GM18505 (cell line): Measurements from ENCODE around the gene OLIG1.
A peak's percentile ranks its signal among the peaks of the same experiment; 100 is the strongest.

Experiments
- ATAC-seq: cut with Tn5 transposase; IDR thresholded peaks from one replicate; pipeline ENCODE4 v1.9.1; 2021; ENCODE audit not compliant: unreplicated experiment
- POLR2A ChIP-seq: IDR thresholded peaks from 4 replicates; pipeline ENCODE4 v1.6.1; 2011; ENCODE audit warnings: borderline replicate concordance; ENCODE audit not compliant: insufficient read depth, insufficient read length; ENCODE audit errors: extremely low read depth

Gene OLIG1

DNA sequence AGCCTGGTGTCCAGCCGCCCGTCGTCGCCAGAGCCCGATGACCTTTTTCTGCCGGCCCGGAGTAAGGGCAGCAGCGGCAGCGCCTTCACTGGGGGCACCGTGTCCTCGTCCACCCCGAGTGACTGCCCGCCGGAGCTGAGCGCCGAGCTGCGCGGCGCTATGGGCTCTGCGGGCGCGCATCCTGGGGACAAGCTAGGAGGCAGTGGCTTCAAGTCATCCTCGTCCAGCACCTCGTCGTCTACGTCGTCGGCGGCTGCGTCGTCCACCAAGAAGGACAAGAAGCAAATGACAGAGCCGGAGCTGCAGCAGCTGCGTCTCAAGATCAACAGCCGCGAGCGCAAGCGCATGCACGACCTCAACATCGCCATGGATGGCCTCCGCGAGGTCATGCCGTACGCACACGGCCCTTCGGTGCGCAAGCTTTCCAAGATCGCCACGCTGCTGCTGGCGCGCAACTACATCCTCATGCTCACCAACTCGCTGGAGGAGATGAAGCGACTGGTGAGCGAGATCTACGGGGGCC lies 43.0 kb upstream of the OLIG1 start:
- ATAC-seq = no peak
- no peak for TF ChIP-seq POLR2A

DNA sequence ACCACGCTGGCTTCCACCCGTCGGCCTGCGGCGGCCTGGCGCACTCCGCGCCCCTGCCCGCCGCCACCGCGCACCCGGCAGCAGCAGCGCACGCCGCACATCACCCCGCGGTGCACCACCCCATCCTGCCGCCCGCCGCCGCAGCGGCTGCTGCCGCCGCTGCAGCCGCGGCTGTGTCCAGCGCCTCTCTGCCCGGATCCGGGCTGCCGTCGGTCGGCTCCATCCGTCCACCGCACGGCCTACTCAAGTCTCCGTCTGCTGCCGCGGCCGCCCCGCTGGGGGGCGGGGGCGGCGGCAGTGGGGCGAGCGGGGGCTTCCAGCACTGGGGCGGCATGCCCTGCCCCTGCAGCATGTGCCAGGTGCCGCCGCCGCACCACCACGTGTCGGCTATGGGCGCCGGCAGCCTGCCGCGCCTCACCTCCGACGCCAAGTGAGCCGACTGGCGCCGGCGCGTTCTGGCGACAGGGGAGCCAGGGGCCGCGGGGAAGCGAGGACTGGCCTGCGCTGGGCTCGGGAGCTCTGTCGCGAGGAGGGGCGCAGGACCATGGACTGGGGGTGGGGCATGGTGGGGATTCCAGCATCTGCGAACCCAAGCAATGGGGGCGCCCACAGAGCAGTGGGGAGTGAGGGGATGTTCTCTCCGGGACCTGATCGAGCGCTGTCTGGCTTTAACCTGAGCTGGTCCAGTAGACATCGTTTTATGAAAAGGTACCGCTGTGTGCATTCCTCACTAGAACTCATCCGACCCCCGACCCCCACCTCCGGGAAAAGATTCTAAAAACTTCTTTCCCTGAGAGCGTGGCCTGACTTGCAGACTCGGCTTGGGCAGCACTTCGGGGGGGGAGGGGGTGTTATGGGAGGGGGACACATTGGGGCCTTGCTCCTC lies 42.3 kb upstream of the OLIG1 start:
- TF ChIP-seq POLR2A = no peak
- no peak for ATAC-seq

DNA sequence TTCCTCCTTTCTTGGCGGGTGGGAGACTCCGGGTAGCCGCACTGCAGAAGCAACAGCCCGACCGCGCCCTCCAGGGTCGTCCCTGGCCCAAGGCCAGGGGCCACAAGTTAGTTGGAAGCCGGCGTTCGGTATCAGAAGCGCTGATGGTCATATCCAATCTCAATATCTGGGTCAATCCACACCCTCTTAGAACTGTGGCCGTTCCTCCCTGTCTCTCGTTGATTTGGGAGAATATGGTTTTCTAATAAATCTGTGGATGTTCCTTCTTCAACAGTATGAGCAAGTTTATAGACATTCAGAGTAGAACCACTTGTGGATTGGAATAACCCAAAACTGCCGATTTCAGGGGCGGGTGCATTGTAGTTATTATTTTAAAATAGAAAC lies 41.7 kb upstream of the OLIG1 start:
- ATAC-seq = no peak

DNA sequence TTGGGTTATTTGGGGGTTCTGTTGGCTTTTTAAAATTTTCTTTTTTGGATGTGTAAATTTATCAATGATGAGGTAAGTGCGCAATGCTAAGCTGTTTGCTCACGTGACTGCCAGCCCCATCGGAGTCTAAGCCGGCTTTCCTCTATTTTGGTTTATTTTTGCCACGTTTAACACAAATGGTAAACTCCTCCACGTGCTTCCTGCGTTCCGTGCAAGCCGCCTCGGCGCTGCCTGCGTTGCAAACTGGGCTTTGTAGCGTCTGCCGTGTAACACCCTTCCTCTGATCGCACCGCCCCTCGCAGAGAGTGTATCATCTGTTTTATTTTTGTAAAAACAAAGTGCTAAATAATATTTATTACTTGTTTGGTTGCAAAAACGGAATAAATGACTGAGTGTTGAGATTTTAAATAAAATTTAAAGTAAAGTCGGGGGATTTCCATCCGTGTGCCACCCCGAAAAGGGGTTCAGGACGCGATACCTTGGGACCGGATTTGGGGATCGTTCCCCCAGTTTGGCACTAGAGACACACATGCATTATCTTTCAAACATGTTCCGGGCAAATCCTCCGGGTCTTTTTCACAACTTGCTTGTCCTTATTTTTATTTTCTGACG lies 41.1 kb upstream of the OLIG1 start:
- ATAC-seq = no peak
- TF ChIP-seq POLR2A = no peak

More for the DNA sequence above, 41.7 kb upstream of the OLIG1 start:
- no peak for TF ChIP-seq POLR2A

DNA sequence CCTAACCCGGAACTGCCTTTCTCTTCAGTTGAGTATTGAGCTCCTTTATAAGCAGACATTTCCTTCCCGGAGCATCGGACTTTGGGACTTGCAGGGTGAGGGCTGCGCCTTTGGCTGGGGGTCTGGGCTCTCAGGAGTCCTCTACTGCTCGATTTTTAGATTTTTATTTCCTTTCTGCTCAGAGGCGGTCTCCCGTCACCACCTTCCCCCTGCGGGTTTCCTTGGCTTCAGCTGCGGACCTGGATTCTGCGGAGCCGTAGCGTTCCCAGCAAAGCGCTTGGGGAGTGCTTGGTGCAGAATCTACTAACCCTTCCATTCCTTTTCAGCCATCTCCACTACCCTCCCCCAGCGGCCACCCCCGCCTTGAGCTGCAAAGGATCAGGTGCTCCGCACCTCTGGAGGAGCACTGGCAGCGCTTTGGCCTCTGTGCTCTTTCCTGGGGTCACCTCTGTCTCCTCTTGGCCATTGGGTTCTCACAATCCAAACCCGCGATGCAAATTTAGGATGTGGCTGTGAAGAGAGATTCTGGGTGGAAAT lies 40.5 kb upstream of the OLIG1 start:
- TF ChIP-seq POLR2A = no peak
- no peak for ATAC-seq

DNA sequence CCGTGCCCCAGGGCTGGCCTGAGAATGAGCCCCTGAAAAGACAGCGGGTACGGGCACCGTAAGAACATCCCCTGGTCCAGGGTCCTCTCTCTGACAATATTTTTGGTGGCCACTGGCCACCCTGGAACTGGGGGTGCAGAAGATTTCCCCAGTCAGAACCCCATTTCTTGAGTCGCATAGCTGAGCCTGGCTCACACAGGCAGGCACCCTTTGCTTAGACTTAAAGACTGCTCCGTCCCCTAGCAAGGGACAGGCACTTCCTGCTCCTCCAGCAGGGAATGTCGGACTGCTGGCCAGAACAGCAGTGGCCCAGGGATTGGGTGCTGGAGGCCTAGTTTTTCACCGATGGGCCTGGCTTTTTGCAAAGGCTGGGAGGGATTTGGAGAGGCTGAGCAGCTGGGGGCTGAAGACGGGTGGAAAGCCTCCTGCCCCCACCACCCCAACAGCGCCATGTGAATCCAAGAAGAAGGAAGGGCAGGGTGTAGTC lies 39.9 kb upstream of the OLIG1 start:
- no peak for TF ChIP-seq POLR2A
- ATAC-seq = no peak

DNA sequence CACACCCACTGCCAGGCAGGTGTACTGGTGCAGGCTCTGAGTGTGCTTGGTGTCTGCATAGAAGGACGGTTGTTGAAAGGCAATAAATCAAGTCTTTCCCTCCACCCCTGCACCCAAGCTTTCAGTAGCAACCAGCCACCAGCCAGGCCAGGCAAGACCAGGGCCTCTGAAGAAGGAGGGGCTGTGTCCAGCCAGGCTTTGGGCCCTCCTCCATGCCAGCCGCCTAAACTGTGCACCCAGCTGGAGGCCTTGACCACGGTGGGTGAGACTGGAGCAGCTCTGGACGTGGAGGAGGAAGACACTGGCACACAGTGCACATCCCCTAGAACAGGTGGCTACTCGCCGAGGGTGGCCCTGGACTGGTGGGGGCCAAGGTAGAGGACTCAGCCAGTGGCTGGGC lies 39.3 kb upstream of the OLIG1 start:
- no peak for ATAC-seq

DNA sequence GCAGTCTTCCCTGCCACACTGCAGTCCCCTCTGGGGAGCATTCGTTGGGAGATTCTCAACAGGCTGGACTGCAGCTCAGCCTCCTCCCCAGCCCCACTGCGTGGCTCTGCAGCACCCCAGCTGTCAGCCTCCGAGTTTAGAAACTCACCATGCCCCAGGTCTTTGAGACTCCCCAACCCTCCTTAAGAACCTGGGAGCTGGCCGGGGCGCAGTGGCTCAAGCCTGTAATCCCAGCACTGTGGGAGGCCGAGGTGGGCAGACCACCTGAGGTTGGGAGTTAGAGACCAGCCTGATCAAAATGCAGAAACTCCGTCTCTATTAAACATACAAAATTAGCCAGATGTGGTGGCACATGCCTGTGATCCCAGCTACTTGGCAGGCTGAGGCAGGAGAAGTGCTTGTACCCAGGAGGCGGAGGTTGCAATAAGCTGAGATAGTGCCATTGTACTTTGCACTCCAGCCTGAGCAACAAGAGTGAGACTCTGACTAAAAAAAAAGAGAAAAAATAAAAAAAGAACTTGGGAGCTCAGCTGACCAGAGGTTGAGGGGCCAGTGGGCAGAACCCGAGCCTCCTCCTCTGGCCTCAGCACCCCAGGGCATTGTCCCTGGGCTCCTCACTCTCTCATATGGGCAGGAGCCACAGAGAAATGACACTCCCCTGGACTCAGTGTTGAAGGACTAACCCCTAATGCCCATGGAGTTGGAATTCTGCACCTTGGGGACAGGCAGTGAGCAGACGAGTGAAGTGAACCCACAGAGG lies 38.6 kb upstream of the OLIG1 start:
- no peak for ATAC-seq
- TF ChIP-seq POLR2A = no peak

More for the DNA sequence above, 39.3 kb upstream of the OLIG1 start:
- no peak for TF ChIP-seq POLR2A

DNA sequence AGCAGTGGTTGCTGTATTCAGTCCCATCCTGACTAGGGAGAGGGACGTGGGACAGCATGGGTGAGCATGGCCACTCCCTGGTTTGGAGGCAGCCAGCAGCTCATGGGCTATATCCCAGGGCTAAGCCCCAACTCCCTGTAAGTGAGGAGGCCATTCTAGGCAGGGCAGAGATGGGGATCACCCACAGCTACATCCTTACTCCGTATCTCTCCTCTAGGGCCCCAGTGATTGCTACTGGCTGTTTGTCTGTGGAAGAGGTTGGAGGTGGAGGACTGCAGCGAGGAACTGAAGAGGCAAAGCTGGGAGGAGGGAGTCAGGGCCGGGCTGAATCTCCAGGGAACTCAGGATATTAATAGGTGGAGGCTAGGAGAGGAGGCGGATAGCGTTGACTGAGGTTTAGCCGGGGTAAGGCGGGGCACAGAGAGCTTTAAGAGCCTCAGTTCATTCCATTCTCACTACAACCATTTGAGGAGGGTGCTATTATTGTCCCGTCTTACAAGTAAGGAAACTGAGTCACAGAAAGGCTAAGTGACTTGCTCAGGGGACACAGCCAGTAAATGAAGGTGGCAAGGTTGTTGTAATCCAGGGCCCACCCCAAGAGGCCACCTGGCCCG lies 37.4 kb upstream of the OLIG1 start:
- TF ChIP-seq POLR2A = no peak
- no peak for ATAC-seq

DNA sequence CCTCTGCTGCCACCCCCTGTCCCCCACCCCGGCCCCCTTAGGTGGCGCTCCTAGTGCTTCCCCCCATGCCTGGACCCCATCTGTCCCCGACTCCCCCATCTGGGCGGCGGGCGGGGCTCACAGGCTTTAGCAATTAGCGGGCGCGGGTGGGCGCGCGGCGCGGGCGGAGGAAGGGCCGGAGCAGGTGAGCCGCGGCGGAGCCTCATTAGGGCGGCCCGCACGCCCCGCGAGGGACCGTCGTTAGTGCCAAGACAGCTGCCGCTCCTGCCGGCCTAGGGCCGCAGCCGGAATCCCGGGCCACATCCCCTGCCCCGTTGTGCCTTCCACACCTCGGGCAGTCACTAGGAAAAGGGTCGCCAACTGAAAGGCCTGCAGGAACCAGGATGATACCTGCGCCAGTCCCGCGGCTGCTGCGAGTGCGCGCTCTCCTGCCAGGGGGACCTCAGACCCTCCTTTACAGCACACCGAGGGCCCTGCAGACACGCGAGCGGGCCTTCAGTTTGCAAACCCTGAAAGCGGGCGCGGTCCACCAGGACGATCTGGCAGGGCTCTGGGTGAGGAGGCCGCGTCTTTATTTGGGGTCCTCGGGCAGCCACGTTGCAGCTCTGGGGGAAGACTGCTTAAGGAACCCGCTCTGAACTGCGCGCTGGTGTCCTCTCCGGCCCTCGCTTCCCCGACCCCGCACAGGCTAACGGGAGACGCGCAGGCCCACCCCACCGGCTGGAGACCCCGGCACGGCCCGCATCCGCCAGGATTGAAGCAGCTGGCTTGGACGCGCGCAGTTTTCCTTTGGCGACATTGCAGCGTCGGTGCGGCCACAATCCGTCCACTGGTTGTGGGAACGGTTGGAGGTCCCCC lies 36.6 kb upstream of the OLIG1 start:
- no peak for TF ChIP-seq POLR2A
- ATAC-seq = no peak

DNA sequence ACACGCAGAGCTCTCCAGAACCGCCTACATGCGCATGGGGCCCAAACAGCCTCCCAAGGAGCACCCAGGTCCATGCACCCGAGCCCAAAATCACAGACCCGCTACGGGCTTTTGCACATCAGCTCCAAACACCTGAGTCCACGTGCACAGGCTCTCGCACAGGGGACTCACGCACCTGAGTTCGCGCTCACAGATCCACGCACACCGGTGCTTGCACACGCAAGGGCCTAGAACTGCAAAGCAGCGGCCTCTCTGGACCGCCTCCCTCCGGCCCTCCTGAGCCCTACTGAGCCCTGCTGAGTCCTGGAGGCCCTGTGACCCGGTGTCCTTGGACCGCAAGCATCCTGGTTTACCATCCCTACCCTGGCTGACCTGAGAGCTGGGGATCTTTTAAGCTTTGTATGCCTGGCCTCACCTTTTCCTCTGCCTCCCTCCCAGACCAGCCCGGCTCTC lies 36.0 kb upstream of the OLIG1 start:
- no peak for TF ChIP-seq POLR2A
- no peak for ATAC-seq

DNA sequence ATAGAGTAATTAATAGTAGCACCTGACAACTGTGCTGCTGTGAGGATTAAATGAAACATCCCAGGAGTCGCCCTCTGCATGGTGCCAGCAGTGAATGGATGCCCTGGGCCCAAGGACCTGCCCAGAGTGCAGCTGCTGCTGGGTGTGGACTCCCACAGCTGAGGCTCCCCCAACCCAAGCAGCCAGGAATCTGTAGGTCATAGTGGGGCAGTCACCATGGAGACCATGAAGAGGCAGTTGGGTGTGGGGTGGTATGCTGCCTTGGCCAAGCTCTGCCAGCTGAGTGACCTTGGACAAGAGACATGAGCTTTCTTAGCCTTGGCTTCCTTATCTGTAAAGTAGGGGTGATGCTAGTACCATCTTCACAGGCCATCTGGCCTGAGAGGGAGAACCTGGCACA lies 34.8 kb upstream of the OLIG1 start:
- TF ChIP-seq POLR2A = no peak
- no peak for ATAC-seq

DNA sequence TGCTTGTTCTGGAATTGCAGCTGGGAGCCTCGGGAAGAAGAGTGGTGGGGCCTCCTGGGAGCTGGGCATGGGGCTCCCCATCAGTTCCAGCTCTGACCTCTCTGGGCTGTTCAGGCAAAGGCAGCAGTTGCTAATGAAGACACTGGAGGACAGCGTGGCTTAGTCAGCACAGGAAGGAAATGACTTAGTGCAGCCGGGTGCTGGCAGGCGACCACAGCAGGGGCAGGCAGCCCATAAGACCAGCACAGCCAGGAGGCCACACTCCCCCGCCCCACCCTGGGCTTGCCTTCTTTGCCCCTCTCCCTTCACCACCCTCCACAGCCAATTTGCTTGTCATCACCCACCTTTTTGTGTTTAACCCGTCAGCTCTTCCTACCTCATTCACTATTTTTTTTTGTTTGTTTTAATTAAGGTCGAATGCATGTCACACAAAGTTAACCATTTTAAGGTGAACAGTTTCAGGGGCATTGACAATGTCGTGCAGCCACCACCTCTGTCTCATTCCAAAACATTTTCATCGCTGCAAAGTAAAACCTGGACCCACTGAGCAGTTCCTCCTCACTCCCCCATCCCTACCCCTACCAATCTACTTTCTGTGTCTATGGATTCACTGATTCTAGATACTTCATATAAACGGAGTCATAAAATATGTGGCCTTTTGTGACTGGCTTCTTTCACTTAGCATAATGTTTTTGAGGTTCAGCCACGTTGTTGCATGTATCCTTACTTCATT lies 33.3 kb upstream of the OLIG1 start:
- TF ChIP-seq POLR2A = no peak
- ATAC-seq = peak; percentile 58
